ENCODE measurements around the gene PRKAA2.

- TF ChIP-seq, protein P1, sequence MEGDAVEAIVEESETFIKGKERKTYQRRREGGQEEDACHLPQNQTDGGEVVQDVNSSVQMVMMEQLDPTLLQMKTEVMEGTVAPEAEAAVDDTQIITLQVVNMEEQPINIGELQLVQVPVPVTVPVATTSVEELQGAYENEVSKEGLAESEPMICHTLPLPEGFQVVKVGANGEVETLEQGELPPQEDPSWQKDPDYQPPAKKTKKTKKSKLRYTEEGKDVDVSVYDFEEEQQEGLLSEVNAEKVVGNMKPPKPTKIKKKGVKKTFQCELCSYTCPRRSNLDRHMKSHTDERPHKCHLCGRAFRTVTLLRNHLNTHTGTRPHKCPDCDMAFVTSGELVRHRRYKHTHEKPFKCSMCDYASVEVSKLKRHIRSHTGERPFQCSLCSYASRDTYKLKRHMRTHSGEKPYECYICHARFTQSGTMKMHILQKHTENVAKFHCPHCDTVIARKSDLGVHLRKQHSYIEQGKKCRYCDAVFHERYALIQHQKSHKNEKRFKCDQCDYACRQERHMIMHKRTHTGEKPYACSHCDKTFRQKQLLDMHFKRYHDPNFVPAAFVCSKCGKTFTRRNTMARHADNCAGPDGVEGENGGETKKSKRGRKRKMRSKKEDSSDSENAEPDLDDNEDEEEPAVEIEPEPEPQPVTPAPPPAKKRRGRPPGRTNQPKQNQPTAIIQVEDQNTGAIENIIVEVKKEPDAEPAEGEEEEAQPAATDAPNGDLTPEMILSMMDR (conservative IDR thresholded peaks at IDR 0.05; ENCODE audit: low read length): no peak
- no peak for TF ChIP-seq EZH2phosphoT487 (IDR thresholded peaks at IDR 0.05; ENCODE audit: borderline replicate concordance, low read depth, low read length)
These were observed 65.5 kb downstream of the PRKAA2 start for GRCh38 chr1:56710646-56711045.

Data from OCI-LY7 (cell line).